Stimulated activated CD8-positive, alpha-beta memory T cell treated with anti-CD3 and anti-CD28 coated beads, Interleukin-12 subunit alpha, Interleukin-12 subunit beta, amount 100 ng/mL, for 4 hours (primary cell): ENCODE results near the gene VENTX.

Source experiments
- DNase-seq: peaks from one replicate; pipeline ENCODE4 v3.0.0-alpha.2; 2020; ENCODE audit warnings: low read depth

VENTX gene

GRCh38 chr10:133272964-133273420, 35.3 kb downstream of the VENTX start:
- no peak for DNase-seq

- no peak for DNase-seq
These were observed 36.0 kb downstream of the VENTX start for GRCh38 chr10:133273534-133274143.

- peak; percentile 76 for DNase-seq
These were observed 37.4 kb downstream of the VENTX start for GRCh38 chr10:133274751-133275683.

GRCh38 chr10:133275684-133276092, 38.0 kb downstream of the VENTX start:
- DNase-seq: no peak

- DNase-seq: no peak
These were observed 38.4 kb downstream of the VENTX start for GRCh38 chr10:133276100-133276434.

GRCh38 chr10:133276435-133277201, 39.0 kb downstream of the VENTX start, which contains the start of gene ADAM8:
ADAM8 (minus strand) TSS chr10:133276868; CDS start chr10:133276817, 51 bp downstream.
- DNase-seq: peak; percentile 47

- DNase-seq: no peak
These were observed 39.8 kb downstream of the VENTX start for GRCh38 chr10:133277277-133277992.

GRCh38 chr10:133277993-133278576, 40.4 kb downstream of the VENTX start:
- DNase-seq: no peak

- peak; percentile 50 for DNase-seq
These were observed 41.1 kb downstream of the VENTX start for GRCh38 chr10:133278577-133279265.

- DNase-seq: no peak
These were observed 41.9 kb downstream of the VENTX start for GRCh38 chr10:133279326-133280226.

GRCh38 chr10:133280391-133281059, 42.9 kb downstream of the VENTX start:
- DNase-seq: no peak

GRCh38 chr10:133281084-133281483, 43.4 kb downstream of the VENTX start:
- no peak for DNase-seq

- no peak for DNase-seq
These were observed 44.1 kb downstream of the VENTX start for GRCh38 chr10:133281628-133282372.

GRCh38 chr10:133282846-133283390, 45.3 kb downstream of the VENTX start:
- no peak for DNase-seq

- DNase-seq: no peak
These were observed 46.3 kb downstream of the VENTX start for GRCh38 chr10:133283931-133284330.

- DNase-seq: no peak
These were observed 47.6 kb downstream of the VENTX start for GRCh38 chr10:133285217-133285616.

- DNase-seq: no peak
These were observed 48.7 kb downstream of the VENTX start for GRCh38 chr10:133286366-133286765.

GRCh38 chr10:133287832-133288500, 50.3 kb downstream of the VENTX start:
- DNase-seq: no peak
